ENCODE data around the gene GXYLT2. TPM values are rescaled to one million over a fixed set of nuclear protein-coding genes. Genes with fewer than 3 reads are reported as not detected.

Gene GXYLT2
- total RNA-seq, 3 donors from 2014 or later, result 5.6 to 15.4 (median 7.4) TPM

DNA sequence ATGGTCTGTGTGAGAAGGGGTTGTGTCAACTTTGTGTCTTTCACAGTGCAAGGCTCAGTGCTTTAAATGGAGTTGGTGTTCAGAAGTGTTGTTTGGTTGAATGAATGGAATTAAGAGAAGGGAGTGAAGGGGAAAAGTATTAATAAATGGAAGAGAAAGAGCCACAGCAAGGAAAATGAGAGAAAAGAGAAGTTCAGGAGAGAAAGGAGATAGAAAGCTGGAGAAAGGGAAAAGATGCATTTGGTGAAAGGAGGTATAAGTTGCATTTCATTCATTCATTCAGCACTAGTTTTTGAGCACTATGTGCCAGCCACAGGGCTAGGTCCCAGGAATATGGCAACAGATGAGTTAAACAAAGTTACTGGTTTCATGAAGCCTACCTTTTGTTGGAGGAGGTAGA is 74.5 kb downstream of the GXYLT2 start:
- no peaks in the 10 kb centered on the region for H3K9me3 ChIP-seq
- no peaks in the 10 kb centered on the region for H3K4me1 ChIP-seq
- no peaks in the 10 kb centered on the region for H3K36me3 ChIP-seq
- H3K27me3 ChIP-seq, result no peaks in the 10 kb centered on the region
- DNase-seq (ENCODE audit: low spot score in 2 of 2), result no peak
- H3K4me3 ChIP-seq, result no peak overlapping the region
- H3K27ac ChIP-seq, result no peak overlapping the region
- intact Hi-C loops (cut with DNase I; ENCODE audit: low total_unique reads), result no loop called here
- TF ChIP-seq POLR2AphosphoS5 (IDR thresholded peaks at IDR 0.05), result no peak
- TF ChIP-seq, protein P1, sequence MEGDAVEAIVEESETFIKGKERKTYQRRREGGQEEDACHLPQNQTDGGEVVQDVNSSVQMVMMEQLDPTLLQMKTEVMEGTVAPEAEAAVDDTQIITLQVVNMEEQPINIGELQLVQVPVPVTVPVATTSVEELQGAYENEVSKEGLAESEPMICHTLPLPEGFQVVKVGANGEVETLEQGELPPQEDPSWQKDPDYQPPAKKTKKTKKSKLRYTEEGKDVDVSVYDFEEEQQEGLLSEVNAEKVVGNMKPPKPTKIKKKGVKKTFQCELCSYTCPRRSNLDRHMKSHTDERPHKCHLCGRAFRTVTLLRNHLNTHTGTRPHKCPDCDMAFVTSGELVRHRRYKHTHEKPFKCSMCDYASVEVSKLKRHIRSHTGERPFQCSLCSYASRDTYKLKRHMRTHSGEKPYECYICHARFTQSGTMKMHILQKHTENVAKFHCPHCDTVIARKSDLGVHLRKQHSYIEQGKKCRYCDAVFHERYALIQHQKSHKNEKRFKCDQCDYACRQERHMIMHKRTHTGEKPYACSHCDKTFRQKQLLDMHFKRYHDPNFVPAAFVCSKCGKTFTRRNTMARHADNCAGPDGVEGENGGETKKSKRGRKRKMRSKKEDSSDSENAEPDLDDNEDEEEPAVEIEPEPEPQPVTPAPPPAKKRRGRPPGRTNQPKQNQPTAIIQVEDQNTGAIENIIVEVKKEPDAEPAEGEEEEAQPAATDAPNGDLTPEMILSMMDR (IDR thresholded peaks at IDR 0.05), result no peak
- no peak for TF ChIP-seq POLR2A (IDR thresholded peaks at IDR 0.05)

DNA sequence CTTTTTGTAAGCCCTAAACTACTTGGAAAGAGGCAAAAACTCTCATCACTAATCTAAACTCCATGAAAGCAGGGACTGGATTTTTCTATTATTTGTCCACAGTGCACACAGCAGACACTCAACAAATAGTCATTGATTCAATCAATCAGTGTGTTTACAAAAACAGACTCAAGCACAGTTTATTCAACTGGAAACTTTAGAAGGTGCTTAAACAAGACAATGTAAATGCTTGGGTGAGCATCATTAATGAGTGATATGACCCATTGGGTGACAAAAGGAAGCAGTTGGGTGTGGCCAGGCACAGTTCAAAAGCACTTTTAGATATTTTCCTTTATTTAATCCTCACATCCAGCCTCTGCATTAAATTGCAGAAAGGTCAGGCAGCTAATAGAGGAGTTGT is 76.8 kb downstream of the GXYLT2 start:
- Histone ChIP-seq H3K27ac (no peak overlapping the region), H3K36me3 (no peaks in the 10 kb centered on the region), H3K27me3 (no peaks in the 10 kb centered on the region), H3K4me1 (no peaks in the 10 kb centered on the region), H3K9me3 (no peaks in the 10 kb centered on the region), H3K4me3 (no peak overlapping the region)
- DNase-seq (ENCODE audit: low spot score in 2 of 2), result no peak
- no peak for TF ChIP-seq POLR2A (IDR thresholded peaks at IDR 0.05)
- no peak for TF ChIP-seq POLR2AphosphoS5 (IDR thresholded peaks at IDR 0.05)
- TF ChIP-seq, protein P1 (IDR thresholded peaks at IDR 0.05), result no peak
- intact Hi-C loops (cut with DNase I; ENCODE audit: low total_unique reads), result no loop called here

DNA sequence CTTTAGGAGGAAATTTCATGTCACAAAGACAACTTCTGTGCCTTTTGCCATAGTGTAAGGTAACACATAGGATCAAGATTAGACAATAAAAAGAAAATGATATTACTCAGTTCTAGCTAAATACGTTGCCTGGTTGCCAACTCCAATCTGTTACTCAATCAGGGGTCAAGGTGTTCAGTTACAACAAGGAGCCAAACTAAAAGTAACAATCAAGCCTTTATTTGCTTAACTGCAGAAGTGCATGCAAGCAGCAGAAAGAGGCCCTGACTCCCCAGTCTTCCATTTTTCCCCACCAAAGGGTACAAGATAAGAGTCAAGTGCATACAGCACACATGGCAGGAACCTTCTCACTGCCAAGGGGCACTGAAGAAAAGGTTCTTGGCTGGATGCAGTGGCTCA is 80.4 kb downstream of the GXYLT2 start:
- no peak for DNase-seq (ENCODE audit: low spot score in 2 of 2)
- no peaks in the 10 kb centered on the region for H3K4me1 ChIP-seq
- TF ChIP-seq POLR2AphosphoS5 (IDR thresholded peaks at IDR 0.05), result no peak
- TF ChIP-seq, protein P1 (IDR thresholded peaks at IDR 0.05), result no peak
- TF ChIP-seq POLR2A (IDR thresholded peaks at IDR 0.05), result no peak
- intact Hi-C loops (cut with DNase I; ENCODE audit: low total_unique reads), result no loop called here
- no peak overlapping the region for H3K27ac ChIP-seq
- no peak overlapping the region for H3K4me3 ChIP-seq
- no peaks in the 10 kb centered on the region for H3K9me3 ChIP-seq
- no peaks in the 10 kb centered on the region for H3K27me3 ChIP-seq
- H3K36me3 ChIP-seq, result no peaks in the 10 kb centered on the region

DNA sequence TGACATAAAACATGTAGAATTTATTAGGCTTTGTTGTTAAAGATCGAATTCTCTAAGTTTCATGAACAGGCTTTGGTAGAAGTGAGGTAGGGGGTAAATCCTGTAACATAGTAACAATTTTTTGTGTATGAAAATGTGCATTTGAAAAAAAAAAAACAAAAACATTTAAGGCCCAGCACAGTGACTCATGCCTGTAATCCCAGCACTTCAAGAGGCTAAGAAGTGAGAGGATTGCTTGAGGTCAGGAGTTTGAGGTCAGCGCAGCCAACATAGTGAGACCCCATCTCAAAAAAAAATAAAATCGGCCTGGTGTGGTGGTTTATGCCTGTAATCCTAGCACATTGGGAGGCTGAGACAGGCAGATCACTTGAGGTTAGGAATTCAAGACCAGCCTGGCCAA is 81.9 kb downstream of the GXYLT2 start:
- H3K36me3 ChIP-seq, result no peaks in the 10 kb centered on the region
- TF ChIP-seq POLR2A (IDR thresholded peaks at IDR 0.05) (no peak), POLR2AphosphoS5 (IDR thresholded peaks at IDR 0.05) (no peak)
- TF ChIP-seq, protein P1 (IDR thresholded peaks at IDR 0.05), result no peak
- no peak overlapping the region for H3K27ac ChIP-seq
- H3K27me3 ChIP-seq, result no peaks in the 10 kb centered on the region
- H3K4me1 ChIP-seq, result no peaks in the 10 kb centered on the region
- intact Hi-C loops (cut with DNase I; ENCODE audit: low total_unique reads), result no loop called here
- no peak overlapping the region for H3K4me3 ChIP-seq
- DNase-seq (ENCODE audit: low spot score in 2 of 2), result no peak
- no peaks in the 10 kb centered on the region for H3K9me3 ChIP-seq

DNA sequence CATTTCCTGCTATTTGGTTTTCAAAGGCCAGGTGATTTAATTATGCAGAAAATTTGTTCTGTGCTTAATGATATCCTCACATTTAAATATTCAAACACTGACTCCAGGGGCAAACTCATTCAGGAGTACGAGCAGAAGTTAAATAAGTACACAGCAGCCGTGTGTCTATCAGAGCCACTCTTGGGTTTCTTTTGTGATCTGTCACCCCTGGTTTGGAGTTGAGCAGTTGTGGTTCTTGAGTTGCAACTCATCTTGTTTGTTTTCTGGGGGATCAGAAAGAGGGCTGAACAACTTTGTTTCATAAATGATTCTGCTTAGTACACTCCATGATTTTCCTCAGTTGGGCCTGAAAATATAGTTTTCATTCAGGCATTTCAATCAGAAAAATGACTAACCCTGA is 83.1 kb downstream of the GXYLT2 start:
- Histone ChIP-seq H3K36me3 (no peaks in the 10 kb centered on the region), H3K4me1 (no peaks in the 10 kb centered on the region), H3K4me3 (no peak overlapping the region), H3K9me3 (no peaks in the 10 kb centered on the region), H3K27ac (no peak overlapping the region), H3K27me3 (no peaks in the 10 kb centered on the region)
- intact Hi-C loops (cut with DNase I; ENCODE audit: low total_unique reads), result no loop called here
- DNase-seq (ENCODE audit: low spot score in 2 of 2), result no peak
- TF ChIP-seq POLR2AphosphoS5 (IDR thresholded peaks at IDR 0.05) (no peak), POLR2A (IDR thresholded peaks at IDR 0.05) (no peak)
- TF ChIP-seq, protein P1 (IDR thresholded peaks at IDR 0.05), result no peak
